ENCODE data around the gene PDE4D. TPM values are rescaled to one million over a fixed set of nuclear protein-coding genes. Genes with fewer than 3 reads are reported as not detected.

The PDE4D gene
- total and polyA plus RNA-seq, 10 of the 15 experiments (the other 5 are each of a cell fraction or from before 2014, with no cell fraction given): 0.87 to 4.1 (median 2.2) TPM

DNA sequence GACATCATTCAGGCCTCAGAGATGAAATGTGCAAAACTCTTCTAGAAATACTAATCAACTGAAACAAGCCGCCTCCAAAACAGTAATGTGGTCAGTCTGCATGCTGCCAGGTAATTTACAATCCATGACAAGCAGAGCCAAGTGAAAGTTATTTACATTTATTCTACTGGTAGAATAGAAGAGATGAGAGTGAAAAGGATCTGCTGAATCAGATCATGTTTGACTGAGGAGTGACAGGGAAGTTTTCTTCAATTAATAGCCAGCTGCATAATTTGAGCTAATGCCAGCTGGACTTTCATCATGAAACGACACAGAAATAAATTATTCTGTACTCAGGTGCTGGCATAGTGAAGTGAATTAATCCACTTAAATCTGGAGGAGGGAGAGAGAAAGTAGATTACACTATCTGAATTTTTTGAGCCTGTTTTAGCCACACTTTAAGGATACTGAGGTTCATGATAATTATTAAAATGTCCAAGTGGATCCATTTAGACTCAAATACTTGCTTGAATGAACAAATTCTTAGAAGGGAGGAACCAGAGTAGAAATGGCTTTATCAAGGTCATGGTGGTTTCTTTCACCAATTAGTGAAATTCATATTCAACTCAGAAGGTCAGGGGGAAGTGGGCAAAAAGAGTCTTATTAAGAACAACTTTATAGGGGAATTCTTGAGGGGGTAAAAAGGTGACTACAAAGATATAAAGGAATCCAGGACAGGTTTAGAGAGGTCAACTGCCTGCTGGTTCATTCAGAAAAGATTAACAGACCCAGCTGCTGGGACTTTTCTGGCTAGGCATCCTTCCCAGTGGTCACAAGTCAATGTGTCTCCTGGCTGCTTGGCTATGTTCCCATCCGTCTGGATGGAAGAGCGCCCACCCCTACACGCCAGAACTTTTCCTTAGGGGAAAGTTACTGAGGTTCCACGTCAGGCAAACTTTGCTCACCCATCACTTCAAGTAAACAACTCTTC is 350.4 kb downstream of the PDE4D start:
- in situ Hi-C loops (cut with MboI) (no loop called here), intact Hi-C loops (cut with micrococcal nuclease; ENCODE audit: unreplicated experiment) (no loop called here)
- DNase-seq (ENCODE audit: low read depth, low spot score) (no peak), FAIRE-seq (no peak), ATAC-seq (peak; percentile 75)
- H3K27ac ChIP-seq (ENCODE audit: control insufficient read depth, insufficient read depth): no peak overlapping the region
- no peaks in the 10 kb centered on the region for H3K9me3 ChIP-seq (replicated peaks; ENCODE audit: control insufficient read depth, insufficient read depth, low read length)
- H2AFZ ChIP-seq (ENCODE audit: control insufficient read depth, low read depth, low read length): no peak overlapping the region
- WGBS (ENCODE audit: insufficient coverage, insufficient replicate concordance, low lambda C conversion rate, missing lambda C conversion rate): 82% methylated on average over 6 of the region's 6 CpGs
- ChIA-PET SMC1A (ENCODE audit: uncharacterized antibody, unreplicated experiment) (interaction anchor here (0.9 to 1.5 kb wide), 4 partner anchors 10 to 34 kb away, joined by 3 to 7 read pairs (median 4); no protein-coding TSS in a partner anchor), RAD21 (ENCODE audit: unreplicated experiment) (interaction anchor here (1.0 kb wide), 1 partner anchor 16 kb away, joined by 3 read pairs; no protein-coding TSS in a partner anchor), CTCF (interaction anchor here (1.0 to 1.4 kb wide), 2 partner anchors 12 to 117 kb away, joined by 3 read pairs; no protein-coding TSS in a partner anchor), POLR2A (no interaction called here)
- H3K79me2 ChIP-seq (ENCODE audit: control insufficient read depth, insufficient read depth, low read length): no peaks in the 10 kb centered on the region
- no peak overlapping the region for H3K9ac ChIP-seq (ENCODE audit: control insufficient read depth, insufficient read depth, low read length)
- no peaks in the 10 kb centered on the region for H3K36me3 ChIP-seq (ENCODE audit: control insufficient read depth in 2 of 2, insufficient read depth in 2 of 2, low read length in 1 of 2)
- H3K4me3 ChIP-seq: no peak overlapping the region
- no peaks in the 10 kb centered on the region for H3K27me3 ChIP-seq (replicated peaks in 1 of 2; ENCODE audit: control insufficient read depth in 2 of 2, insufficient read depth in 2 of 2, low read length in 1 of 2)
- TF ChIP-seq NR2F1 (conservative IDR thresholded peaks at IDR 0.05) (peak; percentile 82), MTA2 (IDR thresholded peaks at IDR 0.05; ENCODE audit: low read depth) (peak; percentile 27; the same call in 1 of the 2 replicates), HDAC6 (IDR thresholded peaks at IDR 0.05; ENCODE audit: unreplicated experiment) (no peak)
- no peak overlapping the region for H3K4me2 ChIP-seq (ENCODE audit: control insufficient read depth, insufficient read depth)
- no peaks in the 10 kb centered on the region for H3K4me1 ChIP-seq (ENCODE audit: control insufficient read depth, insufficient read depth, low read length)
- BruUV-seq (replicated peaks): no TSS peak
- no peaks in the 10 kb centered on the region for H4K20me1 ChIP-seq (ENCODE audit: control insufficient read depth, insufficient read depth)

DNA sequence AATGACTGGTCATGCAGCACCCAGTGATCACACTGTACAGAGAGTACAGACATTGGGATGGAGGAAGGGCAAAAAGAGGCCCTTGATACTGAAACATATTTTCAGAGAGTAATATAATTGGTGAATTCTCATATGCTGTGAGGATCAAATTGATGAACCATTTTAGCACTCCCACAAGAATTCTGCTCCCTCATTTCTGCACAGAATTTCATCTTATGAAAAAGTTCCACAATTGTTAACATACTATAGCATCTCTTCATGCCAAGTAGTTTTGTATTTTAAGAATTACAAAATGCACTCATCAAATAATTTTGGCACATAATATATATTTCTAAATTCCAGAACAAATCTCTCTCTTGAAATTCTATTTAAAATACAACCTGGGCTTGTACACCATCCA is 351.2 kb downstream of the PDE4D start:
- FAIRE-seq (no peak), ATAC-seq (no peak), DNase-seq (ENCODE audit: low read depth, low spot score) (no peak)
- Histone ChIP-seq H3K9ac (ENCODE audit: control insufficient read depth, insufficient read depth, low read length) (no peak overlapping the region), H4K20me1 (ENCODE audit: control insufficient read depth, insufficient read depth) (no peaks in the 10 kb centered on the region), H3K79me2 (ENCODE audit: control insufficient read depth, insufficient read depth, low read length) (no peaks in the 10 kb centered on the region), H3K4me3 (no peak overlapping the region), H3K27me3 (replicated peaks in 1 of 2; ENCODE audit: control insufficient read depth in 2 of 2, insufficient read depth in 2 of 2, low read length in 1 of 2) (no peaks in the 10 kb centered on the region), H2AFZ (ENCODE audit: control insufficient read depth, low read depth, low read length) (no peak overlapping the region), H3K36me3 (ENCODE audit: control insufficient read depth in 2 of 2, insufficient read depth in 2 of 2, low read length in 1 of 2) (no peaks in the 10 kb centered on the region), H3K4me2 (ENCODE audit: control insufficient read depth, insufficient read depth) (no peak overlapping the region), H3K27ac (ENCODE audit: control insufficient read depth, insufficient read depth) (no peak overlapping the region), H3K4me1 (ENCODE audit: control insufficient read depth, insufficient read depth, low read length) (no peaks in the 10 kb centered on the region), H3K9me3 (replicated peaks; ENCODE audit: control insufficient read depth, insufficient read depth, low read length) (no peaks in the 10 kb centered on the region)
- CTCF ChIA-PET: no interaction called here
- no TSS peak for BruUV-seq (replicated peaks)
- SMC1A ChIA-PET (ENCODE audit: uncharacterized antibody, unreplicated experiment): no interaction called here
- intact Hi-C loops (cut with micrococcal nuclease; ENCODE audit: unreplicated experiment): no loop called here
- POLR2A ChIA-PET: no interaction called here
- in situ Hi-C loops (cut with MboI): no loop called here
- RAD21 ChIA-PET (ENCODE audit: unreplicated experiment): no interaction called here
- TF ChIP-seq ATF7 (IDR thresholded peaks at IDR 0.05; ENCODE audit: low read depth) (no peak), CHD1 (IDR thresholded peaks at IDR 0.05; ENCODE audit: low read depth, low read length) (no peak), MYC (IDR thresholded peaks at IDR 0.05; ENCODE audit: insufficient read depth, insufficient read length, insufficient replicate concordance, low read length, severe bottlenecking) (no peak), EED (IDR thresholded peaks at IDR 0.05; ENCODE audit: low read depth) (no peak), NRF1 (conservative IDR thresholded peaks at IDR 0.05; ENCODE audit: low read depth, low read length) (no peak), ETV6 (conservative IDR thresholded peaks at IDR 0.05 in 1 of 2, IDR thresholded peaks at IDR 0.05 in 1 of 2; ENCODE audit: borderline replicate concordance in 1 of 2, low read depth in 1 of 2) (no peak), SRF (IDR thresholded peaks at IDR 0.05; ENCODE audit: low read depth in 2 of 2, low read length in 2 of 2) (no peak), SIX5 (IDR thresholded peaks at IDR 0.05; ENCODE audit: low read depth, low read length, severe bottlenecking) (no peak)
- TF ChIP-seq, protein P1, sequence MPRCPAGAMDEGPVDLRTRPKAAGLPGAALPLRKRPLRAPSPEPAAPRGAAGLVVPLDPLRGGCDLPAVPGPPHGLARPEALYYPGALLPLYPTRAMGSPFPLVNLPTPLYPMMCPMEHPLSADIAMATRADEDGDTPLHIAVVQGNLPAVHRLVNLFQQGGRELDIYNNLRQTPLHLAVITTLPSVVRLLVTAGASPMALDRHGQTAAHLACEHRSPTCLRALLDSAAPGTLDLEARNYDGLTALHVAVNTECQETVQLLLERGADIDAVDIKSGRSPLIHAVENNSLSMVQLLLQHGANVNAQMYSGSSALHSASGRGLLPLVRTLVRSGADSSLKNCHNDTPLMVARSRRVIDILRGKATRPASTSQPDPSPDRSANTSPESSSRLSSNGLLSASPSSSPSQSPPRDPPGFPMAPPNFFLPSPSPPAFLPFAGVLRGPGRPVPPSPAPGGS (IDR thresholded peaks at IDR 0.05; ENCODE audit: borderline replicate concordance, insufficient read depth, low read depth, low read length, poor library complexity, severe bottlenecking): no peak

Measured in GM12878 (cell line).